Fibroblast of lung (primary cell): ENCODE results near the gene SGSM2.

Experiments used
- CTCF ChIP-seq, 2 donors: IDR thresholded peaks in 1 of 2; conservative IDR thresholded peaks in 1 of 2; 1 replicate in 1 of 2; 2 replicates in 1 of 2; pipeline ENCODE4 v1.5.1; 2011 to 2012; ENCODE audit warnings: low read length in 2 of 2, control low read depth in 1 of 2, inconsistent platforms in 1 of 2, low read depth in 1 of 2, mild to moderate bottlenecking in 1 of 2
- EZH2 ChIP-seq: IDR thresholded peaks from 2 replicates; pipeline ENCODE4 v1.5.1; 2012; ENCODE audit warnings: low read length, control low read depth, mild to moderate bottlenecking; ENCODE audit errors: missing control alignments

GRCh38 chr17:2361010-2361760 lies 23.9 kb downstream of the SGSM2 start:
- TF ChIP-seq CTCF (conservative IDR thresholded peaks at IDR 0.05 in 1 of 2, IDR thresholded peaks at IDR 0.05 in 1 of 2; ENCODE audit: low read depth in 1 of 2, low read length in 2 of 2) (no peak), EZH2 (no peak)
